Ascending aorta (tissue), 2 donors: ENCODE measurements around the gene TMTC2. TPM values are rescaled to one million over a fixed set of nuclear protein-coding genes. Genes with fewer than 3 reads are reported as not detected.

Experiments used
- DNase-seq, 2 donors: peaks; one replicate each; pipeline ENCODE4 v3.0.0-alpha.2; 2019; ENCODE audit warnings: low spot score in 2 of 2
- H3K27ac ChIP-seq, 2 donors: fragments of 200-600 bp; sonication (generic); one replicate each; pipeline ENCODE4 v1.5.1; 2016 to 2017; ENCODE audit warnings: mild to moderate bottlenecking in 1 of 2
- H3K27me3 ChIP-seq: fragments of 200-600 bp; sonication (generic); one replicate; pipeline ENCODE4 v1.5.1; 2017
- H3K36me3 ChIP-seq, 2 donors: fragments of 200-600 bp; sonication (generic); one replicate each; pipeline ENCODE4 v1.5.1; 2016
- H3K4me1 ChIP-seq, 2 donors: fragments of 200-600 bp; sonication (generic); one replicate each; pipeline ENCODE4 v1.5.1; 2016 to 2017; ENCODE audit warnings: mild to moderate bottlenecking in 1 of 2
- H3K4me3 ChIP-seq, 2 donors: fragments of 200-600 bp; sonication (generic); one replicate each; pipeline ENCODE4 v1.5.1; 2016 to 2017; ENCODE audit warnings: mild to moderate bottlenecking in 1 of 2
- H3K9me3 ChIP-seq, 2 donors: fragments of 200-600 bp; sonication (generic); one replicate each; pipeline ENCODE4 v1.5.1; 2016
- CTCF ChIP-seq, 3 experiments: fragments of 200-600 bp in 2 of 3; fragments of 450-650 bp in 1 of 3; sonication (generic) in 2 of 3; IDR thresholded peaks; one replicate each; pipeline ENCODE4 v1.5.1; 2016 to 2019; ENCODE audit warnings: antibody characterized with exemption in 3 of 3, mild to moderate bottlenecking in 1 of 3, moderate library complexity in 1 of 3
- intact Hi-C: fragments of 100-400 bp; cut with DNase I; formaldehyde crosslinking; loops from one replicate; pipeline ENCODE4 v1.15.1; 2023
- total RNA-seq: library from RNA; depleted of rRNA; stranded (reverse); fragments of >200 nt; gene quantifications from one replicate; pipeline ENCODE4 v1.1.0, GENCODE V29; 2016

Gene TMTC2
- total RNA-seq, 1 donor from 2014 or later, result 6.8 TPM

- TF ChIP-seq CTCF (IDR thresholded peaks at IDR 0.05), result no peak
- H3K9me3 ChIP-seq, result no peaks in the 10 kb centered on the region
- no peaks in the 10 kb centered on the region for H3K27me3 ChIP-seq
- no peak overlapping the region for H3K27ac ChIP-seq
- H3K4me3 ChIP-seq, result no peak overlapping the region
- intact Hi-C loops, result no loop called here
- H3K4me1 ChIP-seq, result no peaks in the 10 kb centered on the region
- H3K36me3 ChIP-seq, result no peaks in the 10 kb centered on the region
- DNase-seq, result no peak
Measured at GRCh38 chr12:82818271-82819035, 131.7 kb downstream of the TMTC2 start.

GRCh38 chr12:82826505-82826904, 139.8 kb downstream of the TMTC2 start:
- Histone ChIP-seq H3K27me3 (no peaks in the 10 kb centered on the region), H3K27ac (no peak overlapping the region), H3K9me3 (no peaks in the 10 kb centered on the region), H3K4me3 (no peak overlapping the region), H3K4me1 (no peaks in the 10 kb centered on the region), H3K36me3 (no peaks in the 10 kb centered on the region)
- intact Hi-C loops, result no loop called here
- no peak for TF ChIP-seq CTCF (IDR thresholded peaks at IDR 0.05)
- DNase-seq, result no peak

GRCh38 chr12:82832096-82832495, 145.4 kb downstream of the TMTC2 start:
- Histone ChIP-seq H3K27ac (no peak overlapping the region), H3K27me3 (no peaks in the 10 kb centered on the region), H3K4me3 (no peak overlapping the region), H3K9me3 (no peaks in the 10 kb centered on the region), H3K4me1 (no peaks in the 10 kb centered on the region), H3K36me3 (no peaks in the 10 kb centered on the region)
- intact Hi-C loops, result no loop called here
- no peak for TF ChIP-seq CTCF (IDR thresholded peaks at IDR 0.05)
- DNase-seq, result no peak

GRCh38 chr12:82832981-82833380, 146.3 kb downstream of the TMTC2 start:
- intact Hi-C loops, result no loop called here
- TF ChIP-seq CTCF (IDR thresholded peaks at IDR 0.05), result no peak
- H3K27ac ChIP-seq, result no peak overlapping the region
- H3K9me3 ChIP-seq, result no peaks in the 10 kb centered on the region
- no peak overlapping the region for H3K4me3 ChIP-seq
- no peaks in the 10 kb centered on the region for H3K36me3 ChIP-seq
- H3K27me3 ChIP-seq, result no peaks in the 10 kb centered on the region
- no peaks in the 10 kb centered on the region for H3K4me1 ChIP-seq
- DNase-seq, result no peak

- H3K4me1 ChIP-seq, result no peaks in the 10 kb centered on the region
- H3K36me3 ChIP-seq, result no peaks in the 10 kb centered on the region
- TF ChIP-seq CTCF (IDR thresholded peaks at IDR 0.05), result no peak
- intact Hi-C loops, result no loop called here
- no peak overlapping the region for H3K27ac ChIP-seq
- DNase-seq, result no peak
- no peaks in the 10 kb centered on the region for H3K27me3 ChIP-seq
- H3K9me3 ChIP-seq, result no peaks in the 10 kb centered on the region
- H3K4me3 ChIP-seq, result no peak overlapping the region
Measured at GRCh38 chr12:82833481-82833880, 146.8 kb downstream of the TMTC2 start.
